Endodermal cell (in vitro differentiated cells): ENCODE data around the gene NIPAL3. TPM values are rescaled to one million over a fixed set of nuclear protein-coding genes. Genes with fewer than 3 reads are reported as not detected.

Source experiments
- DNase-seq: peaks from one replicate; pipeline ENCODE4 v3.0.0-alpha.2; 2017
- H3K27ac ChIP-seq: 2 replicates; pipeline ENCODE4 v1.5.1; 2013; ENCODE audit warnings: mild to moderate bottlenecking, low read depth, low read length, moderate library complexity
- H3K27me3 ChIP-seq: 2 replicates; pipeline ENCODE4 v1.6.1; 2013; ENCODE audit warnings: mild to moderate bottlenecking, low read length, moderate library complexity; ENCODE audit not compliant: insufficient read depth, control insufficient read depth, poor library complexity, severe bottlenecking
- H3K36me3 ChIP-seq: 2 replicates; pipeline ENCODE4 v1.7.0; 2013; ENCODE audit warnings: mild to moderate bottlenecking, low read length, moderate library complexity; ENCODE audit not compliant: control insufficient read depth, insufficient read depth
- H3K4me1 ChIP-seq: one replicate; pipeline ENCODE4 v1.7.0; 2013; ENCODE audit warnings: low read length; ENCODE audit not compliant: control insufficient read depth, insufficient read depth
- H3K4me3 ChIP-seq: 2 replicates; pipeline ENCODE4 v1.5.1; 2013; ENCODE audit warnings: mild to moderate bottlenecking, low read length, moderate library complexity
- H3K9ac ChIP-seq: 2 replicates; pipeline ENCODE4 v1.6.1; 2013; ENCODE audit warnings: mild to moderate bottlenecking, low read length, moderate library complexity; ENCODE audit not compliant: poor library complexity, severe bottlenecking; ENCODE audit errors: extremely low read depth
- H3K9me3 ChIP-seq: 2 replicates; pipeline ENCODE4 v1.6.1; 2013; ENCODE audit warnings: mild to moderate bottlenecking, low read length, moderate library complexity; ENCODE audit not compliant: control insufficient read depth
- H3K27ac Mint-ChIP-seq: 2 replicates; pipeline ENCODE4 v1.8.0; 2020; ENCODE audit warnings: mixed read lengths
- H3K27me3 Mint-ChIP-seq: 2 replicates; pipeline ENCODE4 v1.8.0; 2021; ENCODE audit warnings: mild to moderate bottlenecking, mixed read lengths; ENCODE audit not compliant: insufficient read depth
- H3K36me3 Mint-ChIP-seq: 2 replicates; pipeline ENCODE4 v1.8.0; 2020; ENCODE audit warnings: low read depth, mixed read lengths
- H3K4me1 Mint-ChIP-seq: 2 replicates; pipeline ENCODE4 v1.8.0; 2020; ENCODE audit warnings: mixed read lengths
- H3K4me3 Mint-ChIP-seq: 2 replicates; pipeline ENCODE4 v1.8.0; 2020; ENCODE audit warnings: mild to moderate bottlenecking, moderate library complexity, mixed read lengths
- H3K9me3 Mint-ChIP-seq: 2 replicates; pipeline ENCODE4 v1.8.0; 2020; ENCODE audit warnings: mild to moderate bottlenecking, mixed read lengths
- CTCF ChIP-seq: fragments of 200-600 bp; sonication (generic); conservative IDR thresholded peaks from 2 replicates; pipeline ENCODE4 v1.5.0; 2021; ENCODE audit warnings: antibody characterized with exemption, mild to moderate bottlenecking
- WGBS, 2 experiments: methylation state at CpG; one replicate each; pipeline versions ENCODE4 v1.1.5 to v1.1.7; 2013; ENCODE audit warnings: missing lambda C conversion rate in 2 of 2, mixed read lengths in 1 of 2; ENCODE audit not compliant: insufficient coverage in 1 of 2, insufficient read length in 1 of 2; 5-methylcytosine and 5-hydroxymethylcytosine counted together
- total RNA-seq, 2 donors: library from RNA; stranded (reverse); fragmentation: NEBNext Ultra II Directional in 1 of 2; extraction: Animal tissue kit (Norgen Biotek cat#: 25700) in 1 of 2; gene quantifications; 2 replicates in 1 of 2; 3 replicates in 1 of 2; pipeline ENCODE4 v1.2.1, GENCODE V29; 2021

NIPAL3 gene
- total RNA-seq, 2 donors from 2014 or later = 4.7 to 5.5 TPM

- 25 to 35% methylated on average over 22 to 35 of the region's 35 CpGs for WGBS, 2 experiments
- peaks cover 3% of the 10 kb centered on the region for H3K27me3 Mint-ChIP-seq
- H3K4me1 Mint-ChIP-seq = peaks cover 15% of the 10 kb centered on the region
- Histone ChIP-seq H3K9ac (no peak overlapping the region), H3K4me3 (peak overlapping the region; percentile 90), H3K9me3 (no peaks in the 10 kb centered on the region), H3K27ac (no peak overlapping the region), H3K4me1 (no peaks in the 10 kb centered on the region), H3K36me3 (no peaks in the 10 kb centered on the region), H3K27me3 (no peaks in the 10 kb centered on the region)
- no peaks in the 10 kb centered on the region for H3K9me3 Mint-ChIP-seq
- peak overlapping the region; percentile 82 for H3K27ac Mint-ChIP-seq
- DNase-seq = no peak
- no peaks in the 10 kb centered on the region for H3K36me3 Mint-ChIP-seq
- TF ChIP-seq CTCF = no peak
- peak overlapping the region; percentile 76 for H3K4me3 Mint-ChIP-seq
These were observed 486 bp downstream of the NIPAL3 start for GRCh38 chr1:24415910-24416665.

GRCh38 chr1:24416666-24417391, 1.2 kb downstream of the NIPAL3 start:
- Mint-ChIP-seq H3K4me3 (peak overlapping the region; percentile 76), H3K27ac (peak overlapping the region; percentile 82), H3K4me1 (peaks cover 15% of the 10 kb centered on the region), H3K27me3 (peaks cover 3% of the 10 kb centered on the region), H3K36me3 (no peaks in the 10 kb centered on the region), H3K9me3 (no peaks in the 10 kb centered on the region)
- WGBS, 2 experiments = 79 to 87% methylated on average over 2 to 10 of the region's 10 CpGs
- H3K27ac ChIP-seq = no peak overlapping the region
- H3K4me1 ChIP-seq = no peaks in the 10 kb centered on the region
- no peaks in the 10 kb centered on the region for H3K27me3 ChIP-seq
- H3K36me3 ChIP-seq = no peaks in the 10 kb centered on the region
- TF ChIP-seq CTCF = no peak
- H3K9me3 ChIP-seq = no peaks in the 10 kb centered on the region
- H3K9ac ChIP-seq = no peak overlapping the region
- H3K4me3 ChIP-seq = peak overlapping the region; percentile 90
- no peak for DNase-seq

GRCh38 chr1:24417681-24418080, 2.1 kb downstream of the NIPAL3 start:
- H3K9ac ChIP-seq = no peak overlapping the region

More at GRCh38 chr1:24417681-24418080, 2.1 kb downstream of the NIPAL3 start:
- no peak overlapping the region for H3K27ac Mint-ChIP-seq
- no peak overlapping the region for H3K4me3 Mint-ChIP-seq
- H3K36me3 ChIP-seq = no peaks in the 10 kb centered on the region
- no peaks in the 10 kb centered on the region for H3K36me3 Mint-ChIP-seq
- peaks cover 12% of the 10 kb centered on the region for H3K4me1 Mint-ChIP-seq
- H3K27me3 Mint-ChIP-seq = peaks cover 3% of the 10 kb centered on the region
- no peak for TF ChIP-seq CTCF
- WGBS, 2 experiments = 80 to 100% methylated on average over 1 of the region's 1 CpG
- no peak for DNase-seq
- H3K4me1 ChIP-seq = no peaks in the 10 kb centered on the region
- H3K9me3 Mint-ChIP-seq = no peaks in the 10 kb centered on the region
- no peak overlapping the region for H3K4me3 ChIP-seq
- no peaks in the 10 kb centered on the region for H3K27me3 ChIP-seq
- H3K27ac ChIP-seq = no peak overlapping the region
- no peaks in the 10 kb centered on the region for H3K9me3 ChIP-seq
